Measurements from ENCODE around the gene MYL7. TPM values are rescaled to one million over a fixed set of nuclear protein-coding genes. Genes with fewer than 3 reads are reported as not detected.

Gene MYL7
- total RNA-seq, 4 donors from 2014 or later, result not detected

- DNase-seq, result no peak
- Histone ChIP-seq H3K27me3 (peaks cover 0 to 25% (median 0%) of the 10 kb centered on the region in 4 donors), H3K4me3 (no peak overlapping the region), H3K4me1 (peaks cover 11 to 57% (median 42%) of the 10 kb centered on the region in 3 donors), H3K27ac (peak overlapping the region; percentile 47 to 92 (median 88)), H3K36me3 (no peaks in the 10 kb centered on the region), H3K9me3 (no peaks in the 10 kb centered on the region)
- intact Hi-C loops (cut with DNase I), result no loop called here
- WGBS, 2 donors, result 38 to 60% methylated on average over 5 to 6 of the region's 10 CpGs
- TF ChIP-seq CTCF (IDR thresholded peaks at IDR 0.05) (no peak), POLR2A (IDR thresholded peaks at IDR 0.05) (no peak)
Observed at GRCh38 chr7:44100458-44101302, 40.5 kb downstream of the MYL7 start.

- peaks cover 0 to 15% (median 0%) of the 10 kb centered on the region in 4 donors for H3K27me3 ChIP-seq
- no peak overlapping the region for H3K4me3 ChIP-seq
- intact Hi-C loops (cut with DNase I), result no loop called here
- 53 to 61% methylated on average over 4 of the region's 4 CpGs for WGBS, 2 donors
- TF ChIP-seq CTCF (IDR thresholded peaks at IDR 0.05) (no peak), POLR2A (IDR thresholded peaks at IDR 0.05) (no peak)
- H3K9me3 ChIP-seq, result no peaks in the 10 kb centered on the region
- DNase-seq, result no peak
- H3K4me1 ChIP-seq, result peaks cover 11 to 57% (median 35%) of the 10 kb centered on the region in 3 donors
- peak overlapping the region in 1 of 4 donors; percentile 92 for H3K27ac ChIP-seq
- H3K36me3 ChIP-seq, result no peaks in the 10 kb centered on the region
Observed at GRCh38 chr7:44099669-44100068, 41.5 kb downstream of the MYL7 start.

- no peak for DNase-seq
- peaks cover 11 to 50% (median 29%) of the 10 kb centered on the region in 3 donors for H3K4me1 ChIP-seq
- 82 to 88% methylated on average over 6 of the region's 6 CpGs for WGBS, 2 donors
- H3K9me3 ChIP-seq, result no peaks in the 10 kb centered on the region
- H3K27me3 ChIP-seq, result peaks cover 0 to 2% (median 0%) of the 10 kb centered on the region in 4 donors
- TF ChIP-seq POLR2A (IDR thresholded peaks at IDR 0.05) (no peak), CTCF (IDR thresholded peaks at IDR 0.05) (no peak)
- no peaks in the 10 kb centered on the region for H3K36me3 ChIP-seq
- no peak overlapping the region for H3K27ac ChIP-seq
- intact Hi-C loops (cut with DNase I), result no loop called here
- no peak overlapping the region for H3K4me3 ChIP-seq
Observed at GRCh38 chr7:44098092-44099068, 42.8 kb downstream of the MYL7 start.

- intact Hi-C loops (cut with DNase I), result no loop called here
- Histone ChIP-seq H3K27me3 (no peaks in the 10 kb centered on the region), H3K9me3 (no peaks in the 10 kb centered on the region), H3K4me1 (peaks cover 5 to 39% (median 19%) of the 10 kb centered on the region in 3 donors), H3K4me3 (no peak overlapping the region), H3K27ac (no peak overlapping the region), H3K36me3 (no peaks in the 10 kb centered on the region)
- TF ChIP-seq CTCF (IDR thresholded peaks at IDR 0.05) (no peak), POLR2A (IDR thresholded peaks at IDR 0.05) (no peak)
- WGBS, 2 donors, result 81 to 82% methylated on average over 8 to 9 of the region's 9 CpGs
- DNase-seq, result no peak
Observed at GRCh38 chr7:44097064-44097932, 43.8 kb downstream of the MYL7 start.

Measured in esophagus squamous epithelium (tissue), 5 donors.